HEK293 (cell line): Measurements from ENCODE around the gene AP5M1.

Experiments used
- CTCF ChIA-PET: fragments of 350-600 bp; formaldehyde crosslinking; extraction: SDS; loops from one replicate; lab custom pipeline; 2021; ENCODE audit warnings: antibody characterized with exemption; lab: Yijun Ruan, JAX
- POLR2A ChIA-PET: fragments of 300-600 bp; formaldehyde crosslinking; extraction: SDS; loops from one replicate; lab custom pipeline; 2020; ENCODE audit warnings: antibody characterized with exemption, inconsistent platforms; lab: Yijun Ruan, JAX
- H3K27ac ChIP-seq: fragments of 200-500 bp; sonication (Bioruptor generic); 2 replicates; pipeline ENCODE4 v1.5.1; 2014; ENCODE audit warnings: low read depth, low read length, control low read depth, inconsistent platforms; ENCODE audit errors: extremely low read depth
- H3K36me3 ChIP-seq, 2 experiments: fragments of 200-500 bp in 1 of 2; sonication (Bioruptor generic) in 1 of 2; 1 replicate in 1 of 2; 2 replicates in 1 of 2; pipeline ENCODE4 v1.5.1; 2014 to 2017; ENCODE audit warnings: inconsistent platforms in 2 of 2, low read length in 2 of 2; ENCODE audit not compliant: control insufficient read depth in 2 of 2, insufficient read depth in 1 of 2
- H3K4me1 ChIP-seq: fragments of 200-500 bp; sonication (Bioruptor generic); 2 replicates; pipeline ENCODE4 v1.5.1; 2014; ENCODE audit warnings: mild to moderate bottlenecking, low read length, inconsistent platforms; ENCODE audit not compliant: control insufficient read depth, insufficient read depth
- H3K4me3 ChIP-seq: 2 replicates; pipeline ENCODE4 v1.5.1; 2011; ENCODE audit warnings: low read depth, mild to moderate bottlenecking, control low read depth, low read length, moderate library complexity
- H3K9me3 ChIP-seq: fragments of 200-500 bp; sonication (Bioruptor generic); 2 replicates; pipeline ENCODE4 v1.5.1; 2014; ENCODE audit warnings: low read depth, low read length, inconsistent platforms; ENCODE audit not compliant: control insufficient read depth, insufficient read depth
- EGR2 ChIP-seq: fragments of 450-650 bp; formaldehyde crosslinking; IDR thresholded peaks from 2 replicates; pipeline ENCODE4 v1.5.1; 2016; ENCODE audit warnings: low read depth, missing biosample characterization, missing genetic modification characterization
- GLIS2 ChIP-seq: fragments of 450-650 bp; formaldehyde crosslinking; IDR thresholded peaks from 2 replicates; pipeline ENCODE4 v1.5.1; 2016; ENCODE audit warnings: missing biosample characterization, missing genetic modification characterization
- HOXA7 ChIP-seq: sonication (generic); formaldehyde crosslinking; IDR thresholded peaks from 2 replicates; pipeline ENCODE4 v1.8.1; 2022; ENCODE audit warnings: missing genetic modification reagents, borderline replicate concordance
- RBAK ChIP-seq: fragments of 450-650 bp; formaldehyde crosslinking; IDR thresholded peaks from 2 replicates; pipeline ENCODE4 v1.5.1; 2016; ENCODE audit warnings: missing biosample characterization, missing genetic modification characterization
- SP3 ChIP-seq: fragments of 450-650 bp; formaldehyde crosslinking; IDR thresholded peaks from 2 replicates; pipeline ENCODE4 v1.5.1; 2016; ENCODE audit warnings: missing biosample characterization, missing genetic modification characterization
- TCF7L2 ChIP-seq: IDR thresholded peaks from 2 replicates; pipeline ENCODE4 v1.6.1; 2011; ENCODE audit warnings: low read depth, mild to moderate bottlenecking, inconsistent platforms, low read length, moderate library complexity, borderline replicate concordance
- ZFP41 ChIP-seq: fragments of 450-650 bp; formaldehyde crosslinking; IDR thresholded peaks from 2 replicates; pipeline ENCODE4 v1.5.1; 2016; ENCODE audit warnings: missing biosample characterization, missing genetic modification characterization, borderline replicate concordance
- ZNF121 ChIP-seq: fragments of 450-650 bp; formaldehyde crosslinking; IDR thresholded peaks from 2 replicates; pipeline ENCODE4 v1.5.1; 2016; ENCODE audit warnings: missing biosample characterization, missing genetic modification characterization
- ZNF133 ChIP-seq: fragments of 450-650 bp; formaldehyde crosslinking; IDR thresholded peaks from 2 replicates; pipeline ENCODE4 v1.5.1; 2016; ENCODE audit warnings: missing biosample characterization, missing genetic modification characterization
- ZNF140 ChIP-seq: fragments of 450-650 bp; formaldehyde crosslinking; IDR thresholded peaks from 2 replicates; pipeline ENCODE4 v1.5.1; 2016; ENCODE audit warnings: missing biosample characterization, missing genetic modification characterization
- ZNF169 ChIP-seq: fragments of 450-650 bp; formaldehyde crosslinking; IDR thresholded peaks from 2 replicates; pipeline ENCODE4 v1.5.1; 2016; ENCODE audit warnings: missing biosample characterization, missing genetic modification characterization
- ZNF341 ChIP-seq: fragments of 450-650 bp; formaldehyde crosslinking; IDR thresholded peaks from 2 replicates; pipeline ENCODE4; 2016; ENCODE audit warnings: low read depth, missing biosample characterization, missing genetic modification characterization
- ZNF416 ChIP-seq: fragments of 450-650 bp; formaldehyde crosslinking; IDR thresholded peaks from 2 replicates; pipeline ENCODE4 v1.5.1; 2016; ENCODE audit warnings: missing biosample characterization, missing genetic modification characterization
- ZNF423 ChIP-seq: fragments of 450-650 bp; formaldehyde crosslinking; IDR thresholded peaks from 2 replicates; pipeline ENCODE4 v1.5.1; 2016; ENCODE audit warnings: missing biosample characterization, missing genetic modification characterization
- ZNF571 ChIP-seq: fragments of 450-650 bp; formaldehyde crosslinking; IDR thresholded peaks from 2 replicates; pipeline ENCODE4 v1.5.0; 2017; ENCODE audit warnings: missing biosample characterization, missing genetic modification characterization
- ZNF677 ChIP-seq: fragments of 450-650 bp; IDR thresholded peaks from 2 replicates; pipeline ENCODE4 v1.5.0; 2018; ENCODE audit warnings: missing biosample characterization, mild to moderate bottlenecking, missing genetic modification characterization, moderate library complexity
- ZNF837 ChIP-seq: fragments of 450-650 bp; formaldehyde crosslinking; IDR thresholded peaks from 2 replicates; pipeline ENCODE4 v1.5.1; 2016; ENCODE audit warnings: missing biosample characterization, missing genetic modification characterization
- TF ChIP-seq, protein P1 (sequence below): fragments of 450-650 bp; formaldehyde crosslinking; IDR thresholded peaks from 2 replicates; pipeline ENCODE4 v1.5.1; 2016; ENCODE audit warnings: missing biosample characterization, missing genetic modification characterization
- TF ChIP-seq, protein P2 (sequence below): fragments of 450-650 bp; formaldehyde crosslinking; IDR thresholded peaks from 2 replicates; pipeline ENCODE4 v1.5.1; 2016; ENCODE audit warnings: missing biosample characterization, missing genetic modification characterization
- TF ChIP-seq, protein P3 (sequence below): fragments of 450-650 bp; formaldehyde crosslinking; IDR thresholded peaks from 2 replicates; pipeline ENCODE4 v1.5.1; 2016; ENCODE audit warnings: missing biosample characterization, missing genetic modification characterization
- TF ChIP-seq, protein P4 (sequence below): fragments of 450-650 bp; formaldehyde crosslinking; IDR thresholded peaks from 2 replicates; pipeline ENCODE4 v1.5.1; 2016; ENCODE audit warnings: missing biosample characterization, missing genetic modification characterization
- TF ChIP-seq, protein P5 (sequence below): fragments of 450-650 bp; formaldehyde crosslinking; conservative IDR thresholded peaks from 2 replicates; pipeline ENCODE4 v1.5.1; 2016; ENCODE audit warnings: low read depth, missing biosample characterization, missing genetic modification characterization
- TF ChIP-seq, protein P6 (sequence below): fragments of 450-650 bp; formaldehyde crosslinking; IDR thresholded peaks from 2 replicates; pipeline ENCODE4 v1.5.1; 2016; ENCODE audit warnings: missing biosample characterization, missing genetic modification characterization

The AP5M1 gene

DNA sequence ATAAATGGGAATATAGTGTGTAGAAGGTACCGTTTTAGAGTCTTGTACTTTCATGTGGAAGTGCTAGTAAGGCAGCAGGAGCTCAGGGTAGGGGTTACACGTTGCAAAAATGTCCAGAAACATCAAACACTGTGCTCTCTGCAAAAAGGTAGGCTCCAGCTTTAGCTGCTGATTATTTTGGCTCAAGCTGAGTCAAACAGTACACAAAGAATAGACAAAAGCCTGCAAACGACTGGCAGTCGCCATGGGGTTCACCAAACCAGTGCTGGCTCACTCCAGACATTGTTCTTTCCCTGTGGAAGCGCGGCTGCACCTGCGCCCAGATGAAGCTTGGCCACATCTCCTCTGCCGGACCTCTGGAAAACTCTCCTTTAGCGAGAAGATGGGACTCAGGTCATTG is 76.3 kb downstream of the AP5M1 start (continued):
- TF ChIP-seq, protein P1, sequence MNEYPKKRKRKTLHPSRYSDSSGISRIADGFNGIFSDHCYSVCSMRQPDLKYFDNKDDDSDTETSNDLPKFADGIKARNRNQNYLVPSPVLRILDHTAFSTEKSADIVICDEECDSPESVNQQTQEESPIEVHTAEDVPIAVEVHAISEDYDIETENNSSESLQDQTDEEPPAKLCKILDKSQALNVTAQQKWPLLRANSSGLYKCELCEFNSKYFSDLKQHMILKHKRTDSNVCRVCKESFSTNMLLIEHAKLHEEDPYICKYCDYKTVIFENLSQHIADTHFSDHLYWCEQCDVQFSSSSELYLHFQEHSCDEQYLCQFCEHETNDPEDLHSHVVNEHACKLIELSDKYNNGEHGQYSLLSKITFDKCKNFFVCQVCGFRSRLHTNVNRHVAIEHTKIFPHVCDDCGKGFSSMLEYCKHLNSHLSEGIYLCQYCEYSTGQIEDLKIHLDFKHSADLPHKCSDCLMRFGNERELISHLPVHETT (tag by site-specific recombination), result no peak
- no peak for TF ChIP-seq ZNF423
- no peak for TF ChIP-seq ZNF341 (tag by site-specific recombination)
- no peak for TF ChIP-seq EGR2 (tag by site-specific recombination)
- TF ChIP-seq ZNF169 (tag by site-specific recombination), result no peak
- TF ChIP-seq GLIS2 (tag by site-specific recombination), result no peak
- TF ChIP-seq, protein P2, sequence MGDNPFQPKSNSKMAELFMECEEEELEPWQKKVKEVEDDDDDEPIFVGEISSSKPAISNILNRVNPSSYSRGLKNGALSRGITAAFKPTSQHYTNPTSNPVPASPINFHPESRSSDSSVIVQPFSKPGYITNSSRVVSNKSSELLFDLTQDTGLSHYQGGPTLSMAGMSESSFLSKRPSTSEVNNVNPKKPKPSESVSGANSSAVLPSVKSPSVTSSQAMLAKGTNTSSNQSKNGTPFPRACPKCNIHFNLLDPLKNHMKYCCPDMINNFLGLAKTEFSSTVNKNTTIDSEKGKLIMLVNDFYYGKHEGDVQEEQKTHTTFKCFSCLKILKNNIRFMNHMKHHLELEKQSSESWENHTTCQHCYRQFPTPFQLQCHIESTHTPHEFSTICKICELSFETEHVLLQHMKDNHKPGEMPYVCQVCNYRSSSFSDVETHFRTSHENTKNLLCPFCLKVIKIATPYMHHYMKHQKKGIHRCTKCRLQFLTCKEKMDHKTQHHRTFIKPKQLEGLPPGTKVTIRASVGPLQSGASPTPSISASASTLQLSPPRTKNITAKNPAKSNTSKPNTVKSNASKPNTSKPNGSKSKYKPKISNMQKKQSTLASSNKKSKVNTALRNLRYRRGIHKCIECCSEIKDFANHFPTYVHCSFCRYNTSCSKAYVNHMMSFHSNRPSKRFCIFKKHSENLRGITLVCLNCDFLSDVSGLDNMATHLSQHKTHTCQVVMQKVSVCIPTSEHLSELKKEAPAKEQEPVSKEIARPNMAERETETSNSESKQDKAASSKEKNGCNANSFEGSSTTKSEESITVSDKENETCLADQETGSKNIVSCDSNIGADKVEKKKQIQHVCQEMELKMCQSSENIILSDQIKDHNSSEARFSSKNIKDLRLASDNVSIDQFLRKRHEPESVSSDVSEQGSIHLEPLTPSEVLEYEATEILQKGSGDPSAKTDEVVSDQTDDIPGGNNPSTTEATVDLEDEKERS, result no peak
- TF ChIP-seq ZNF416 (tag by site-specific recombination), result no peak
- TF ChIP-seq ZFP41 (tag by site-specific recombination), result no peak
- TF ChIP-seq ZNF677 (tag by site-specific recombination), result no peak

DNA sequence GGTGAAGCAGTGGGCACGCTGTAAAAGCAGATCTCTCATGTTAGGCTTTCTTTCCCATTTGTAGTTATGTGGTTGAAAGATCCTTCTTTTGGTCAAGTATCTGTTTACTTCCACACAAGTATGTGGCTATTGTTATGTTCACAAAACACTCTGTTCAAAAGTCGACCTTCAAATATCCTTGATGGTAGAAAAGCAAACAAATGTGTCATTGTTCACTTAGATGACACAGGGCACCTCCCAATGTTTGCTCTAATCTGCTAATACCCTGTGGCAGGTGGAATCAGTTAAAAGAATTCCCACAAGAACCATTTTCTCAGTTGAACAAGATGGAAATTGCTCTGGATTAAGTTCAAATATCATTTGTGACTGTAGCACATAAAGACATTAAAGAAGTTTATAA is 78.0 kb downstream of the AP5M1 start:
- Histone ChIP-seq H3K27ac (no peak overlapping the region), H3K9me3 (no peaks in the 10 kb centered on the region), H3K36me3 (no peaks in the 10 kb centered on the region), H3K4me3 (no peak overlapping the region), H3K4me1 (no peaks in the 10 kb centered on the region)
- TF ChIP-seq, protein P3, sequence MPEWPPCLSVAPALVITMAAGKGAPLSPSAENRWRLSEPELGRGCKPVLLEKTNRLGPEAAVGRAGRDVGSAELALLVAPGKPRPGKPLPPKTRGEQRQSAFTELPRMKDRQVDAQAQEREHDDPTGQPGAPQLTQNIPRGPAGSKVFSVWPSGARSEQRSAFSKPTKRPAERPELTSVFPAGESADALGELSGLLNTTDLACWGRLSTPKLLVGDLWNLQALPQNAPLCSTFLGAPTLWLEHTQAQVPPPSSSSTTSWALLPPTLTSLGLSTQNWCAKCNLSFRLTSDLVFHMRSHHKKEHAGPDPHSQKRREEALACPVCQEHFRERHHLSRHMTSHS (tag by site-specific recombination), result no peak
- no peak for TF ChIP-seq ZNF571 (tag by site-specific recombination)
- TF ChIP-seq, protein P4, sequence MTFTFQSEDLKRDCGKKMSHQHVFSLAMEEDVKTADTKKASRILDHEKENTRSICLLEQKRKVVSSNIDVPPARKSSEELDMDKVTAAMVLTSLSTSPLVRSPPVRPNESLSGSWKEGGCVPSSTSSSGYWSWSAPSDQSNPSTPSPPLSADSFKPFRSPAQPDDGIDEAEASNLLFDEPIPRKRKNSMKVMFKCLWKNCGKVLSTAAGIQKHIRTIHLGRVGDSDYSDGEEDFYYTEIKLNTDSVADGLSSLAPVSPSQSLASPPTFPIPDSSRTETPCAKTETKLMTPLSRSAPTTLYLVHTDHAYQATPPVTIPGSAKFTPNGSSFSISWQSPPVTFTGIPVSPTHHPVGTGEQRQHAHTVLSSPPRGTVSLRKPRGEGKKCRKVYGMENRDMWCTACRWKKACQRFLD (tag by site-specific recombination), result no peak
- no peak for TF ChIP-seq ZNF837 (tag by site-specific recombination)
- TF ChIP-seq RBAK (tag by site-specific recombination), result no peak
- TF ChIP-seq, protein P5, sequence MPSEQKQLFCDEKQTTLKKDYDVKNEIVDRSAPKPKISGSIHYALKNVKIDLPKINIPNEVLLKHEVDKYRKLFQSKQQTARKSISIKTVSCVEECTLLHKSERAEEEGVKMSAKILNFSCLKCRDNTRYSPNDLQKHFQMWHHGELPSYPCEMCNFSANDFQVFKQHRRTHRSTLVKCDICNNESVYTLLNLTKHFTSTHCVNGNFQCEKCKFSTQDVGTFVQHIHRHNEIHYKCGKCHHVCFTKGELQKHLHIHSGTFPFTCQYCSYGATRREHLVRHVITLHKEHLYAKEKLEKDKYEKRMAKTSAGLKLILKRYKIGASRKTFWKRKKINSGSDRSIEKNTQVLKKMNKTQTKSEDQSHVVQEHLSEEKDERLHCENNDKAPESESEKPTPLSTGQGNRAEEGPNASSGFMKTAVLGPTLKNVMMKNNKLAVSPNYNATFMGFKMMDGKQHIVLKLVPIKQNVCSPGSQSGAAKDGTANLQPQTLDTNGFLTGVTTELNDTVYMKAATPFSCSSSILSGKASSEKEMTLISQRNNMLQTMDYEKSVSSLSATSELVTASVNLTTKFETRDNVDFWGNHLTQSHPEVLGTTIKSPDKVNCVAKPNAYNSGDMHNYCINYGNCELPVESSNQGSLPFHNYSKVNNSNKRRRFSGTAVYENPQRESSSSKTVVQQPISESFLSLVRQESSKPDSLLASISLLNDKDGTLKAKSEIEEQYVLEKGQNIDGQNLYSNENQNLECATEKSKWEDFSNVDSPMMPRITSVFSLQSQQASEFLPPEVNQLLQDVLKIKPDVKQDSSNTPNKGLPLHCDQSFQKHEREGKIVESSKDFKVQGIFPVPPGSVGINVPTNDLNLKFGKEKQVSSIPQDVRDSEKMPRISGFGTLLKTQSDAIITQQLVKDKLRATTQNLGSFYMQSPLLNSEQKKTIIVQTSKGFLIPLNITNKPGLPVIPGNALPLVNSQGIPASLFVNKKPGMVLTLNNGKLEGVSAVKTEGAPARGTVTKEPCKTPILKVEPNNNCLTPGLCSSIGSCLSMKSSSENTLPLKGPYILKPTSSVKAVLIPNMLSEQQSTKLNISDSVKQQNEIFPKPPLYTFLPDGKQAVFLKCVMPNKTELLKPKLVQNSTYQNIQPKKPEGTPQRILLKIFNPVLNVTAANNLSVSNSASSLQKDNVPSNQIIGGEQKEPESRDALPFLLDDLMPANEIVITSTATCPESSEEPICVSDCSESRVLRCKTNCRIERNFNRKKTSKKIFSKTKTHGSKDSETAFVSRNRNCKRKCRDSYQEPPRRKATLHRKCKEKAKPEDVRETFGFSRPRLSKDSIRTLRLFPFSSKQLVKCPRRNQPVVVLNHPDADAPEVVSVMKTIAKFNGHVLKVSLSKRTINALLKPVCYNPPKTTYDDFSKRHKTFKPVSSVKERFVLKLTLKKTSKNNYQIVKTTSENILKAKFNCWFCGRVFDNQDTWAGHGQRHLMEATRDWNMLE, result no peak
- no peak for TF ChIP-seq ZNF121
- no peak for TF ChIP-seq ZNF140 (tag by site-specific recombination)
- TF ChIP-seq ZNF133, result no peak
- TF ChIP-seq, protein P6, sequence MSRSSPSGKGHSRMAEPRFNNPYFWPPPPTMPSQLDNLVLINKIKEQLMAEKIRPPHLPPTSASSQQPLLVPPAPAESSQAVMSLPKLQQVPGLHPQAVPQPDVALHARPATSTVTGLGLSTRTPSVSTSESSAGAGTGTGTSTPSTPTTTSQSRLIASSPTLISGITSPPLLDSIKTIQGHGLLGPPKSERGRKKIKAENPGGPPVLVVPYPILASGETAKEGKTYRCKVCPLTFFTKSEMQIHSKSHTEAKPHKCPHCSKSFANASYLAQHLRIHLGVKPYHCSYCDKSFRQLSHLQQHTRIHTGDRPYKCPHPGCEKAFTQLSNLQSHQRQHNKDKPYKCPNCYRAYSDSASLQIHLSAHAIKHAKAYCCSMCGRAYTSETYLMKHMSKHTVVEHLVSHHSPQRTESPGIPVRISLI (tag by site-specific recombination), result no peak
- TF ChIP-seq SP3 (tag by site-specific recombination), result no peak
- TF ChIP-seq TCF7L2, result no peak
- TF ChIP-seq HOXA7 (CRISPR knock-in tag), result no peak
- POLR2A ChIA-PET, result no interaction called here
- CTCF ChIA-PET, result no interaction called here
